BJ (cell line): ENCODE data around the gene SAP30. TPM values are rescaled to one million over a fixed set of nuclear protein-coding genes. Genes with fewer than 3 reads are reported as not detected.

Source experiments
- CTCF ChIA-PET: fragments of 350-600 bp; formaldehyde crosslinking; extraction: SDS; loops from one replicate; lab custom pipeline; 2021; ENCODE audit warnings: antibody characterized with exemption, inconsistent platforms; lab: Yijun Ruan, JAX
- POLR2A ChIA-PET: fragments of 300-600 bp; sonication (Branson Sonifier 250); formaldehyde crosslinking; extraction: SDS; loops from one replicate; lab custom pipeline; 2021; ENCODE audit warnings: antibody characterized with exemption; lab: Charles Lee
- DNase-seq: peaks from one replicate; pipeline ENCODE4 v3.0.0-alpha.2; 2011; ENCODE audit warnings: low read depth
- H3K27me3 ChIP-seq: 2 replicates; pipeline ENCODE4 v1.6.0; 2011; ENCODE audit warnings: low read length; ENCODE audit not compliant: control insufficient read depth, insufficient read depth
- H3K36me3 ChIP-seq: 2 replicates; pipeline ENCODE4 v1.5.1; 2011; ENCODE audit warnings: low read length; ENCODE audit not compliant: control insufficient read depth, insufficient read depth
- H3K4me3 ChIP-seq: 2 replicates; pipeline ENCODE4 v1.5.1; 2011; ENCODE audit warnings: low read depth, mild to moderate bottlenecking, control low read depth, low read length
- CTCF ChIP-seq: IDR thresholded peaks from 2 replicates; pipeline ENCODE4 v1.5.1; 2011; ENCODE audit warnings: low read depth, mild to moderate bottlenecking, control low read depth, inconsistent platforms, low read length, moderate library complexity; ENCODE audit not compliant: insufficient read depth
- polyA plus RNA-seq: library from polyadenylated mRNA; depleted of rRNA; stranded (reverse); fragments of >200 nt; gene quantifications from 2 replicates; pipeline ENCODE4 v1.2.3, GENCODE V29; 2011

Gene SAP30
- polyA plus RNA-seq, 1 experiment, result 3.7 TPM

- Histone ChIP-seq H3K27me3 (no peaks in the 10 kb centered on the region), H3K36me3 (no peaks in the 10 kb centered on the region), H3K4me3 (no peak overlapping the region)
- ChIA-PET POLR2A (no interaction called here), CTCF (interaction anchor here (0.6 to 2.3 kb wide), 5 partner anchors 14 to 65 kb away, joined by 3 to 6 read pairs (median 3); no protein-coding TSS in a partner anchor)
- TF ChIP-seq CTCF, result no peak
- no peak for DNase-seq
These were observed 23.3 kb upstream of the SAP30 start for GRCh38 chr4:173347467-173347866.

GRCh38 chr4:173357939-173358338 is 12.8 kb upstream of the SAP30 start:
- no peak for DNase-seq
- TF ChIP-seq CTCF, result no peak
- ChIA-PET POLR2A (no interaction called here), CTCF (interaction anchor here (0.7 to 1.8 kb wide), 6 partner anchors 8 to 38 kb away, joined by 3 to 7 read pairs (median 4); partner anchors contain the start of gene SAP30)
- H3K27me3 ChIP-seq, result peaks cover 2% of the 10 kb centered on the region; the same call in 1 of the 2 replicates
- H3K4me3 ChIP-seq, result no peak overlapping the region
- H3K36me3 ChIP-seq, result no peaks in the 10 kb centered on the region

GRCh38 chr4:173360587-173361221 is 10.1 kb upstream of the SAP30 start:
- no peaks in the 10 kb centered on the region for H3K36me3 ChIP-seq
- no peak overlapping the region for H3K4me3 ChIP-seq
- ChIA-PET CTCF (interaction anchor here (0.7 to 2.9 kb wide), 12 partner anchors 7 to 60 kb away, joined by 3 to 11 read pairs (median 4); partner anchors contain the start of genes HMGB2 and SAP30), POLR2A (interaction anchor here (0.6 kb wide), 1 partner anchor 10 kb away, joined by 7 read pairs; no protein-coding TSS in a partner anchor)
- peaks cover 2% of the 10 kb centered on the region; the same call in 1 of the 2 replicates for H3K27me3 ChIP-seq
- DNase-seq, result no peak
- TF ChIP-seq CTCF, result peak; percentile 46

- DNase-seq, result no peak
- CTCF ChIA-PET, result no interaction called here
- H3K36me3 ChIP-seq, result no peaks in the 10 kb centered on the region
- H3K4me3 ChIP-seq, result no peak overlapping the region
- no peak for TF ChIP-seq CTCF
- POLR2A ChIA-PET, result no interaction called here
- H3K27me3 ChIP-seq, result 0 out of 2 replicates have a peak, but pooled peaks cover 2% of the 10 kb centered on the region
These were observed 8.1 kb upstream of the SAP30 start for GRCh38 chr4:173362666-173363065.

- no peak for TF ChIP-seq CTCF
- CTCF ChIA-PET, result interaction anchor here (2.1 kb wide), 1 partner anchor 51 kb away, joined by 4 read pairs; no protein-coding TSS in a partner anchor
These were observed 5.3 kb upstream of the SAP30 start for GRCh38 chr4:173365359-173365996.

More at GRCh38 chr4:173365359-173365996, 5.3 kb upstream of the SAP30 start:
- Histone ChIP-seq H3K4me3 (no peak overlapping the region), H3K36me3 (no peaks in the 10 kb centered on the region), H3K27me3 (no peaks in the 10 kb centered on the region)
- no peak for DNase-seq
- POLR2A ChIA-PET, result no interaction called here
